ENCODE measurements around the gene TTC39B.

Gene TTC39B

GRCh38 chr9:15264918-15265317 is 42.1 kb downstream of the TTC39B start:
- H3K27me3 Mint-ChIP-seq (ENCODE audit: low read depth) = no peaks in the 10 kb centered on the region
- H3K4me3 Mint-ChIP-seq = no peak overlapping the region
- H3K4me1 Mint-ChIP-seq (ENCODE audit: low read depth) = peaks cover 14% of the 10 kb centered on the region
- H3K9me3 Mint-ChIP-seq = no peaks in the 10 kb centered on the region
- H3K36me3 Mint-ChIP-seq (ENCODE audit: low read depth) = peaks cover 24% of the 10 kb centered on the region
- no peak overlapping the region for H3K27ac Mint-ChIP-seq

GRCh38 chr9:15262581-15262980 is 44.4 kb downstream of the TTC39B start:
- no peaks in the 10 kb centered on the region for H3K27me3 Mint-ChIP-seq (ENCODE audit: low read depth)
- no peaks in the 10 kb centered on the region for H3K9me3 Mint-ChIP-seq
- H3K36me3 Mint-ChIP-seq (ENCODE audit: low read depth) = peaks cover 26% of the 10 kb centered on the region
- peaks cover 12% of the 10 kb centered on the region for H3K4me1 Mint-ChIP-seq (ENCODE audit: low read depth)
- no peak overlapping the region for H3K27ac Mint-ChIP-seq
- no peak overlapping the region for H3K4me3 Mint-ChIP-seq

- Mint-ChIP-seq H3K27ac (no peak overlapping the region), H3K36me3 (ENCODE audit: low read depth) (peaks cover 17% of the 10 kb centered on the region), H3K27me3 (ENCODE audit: low read depth) (no peaks in the 10 kb centered on the region), H3K4me3 (no peak overlapping the region), H3K9me3 (no peaks in the 10 kb centered on the region), H3K4me1 (ENCODE audit: low read depth) (peaks cover 6% of the 10 kb centered on the region)
Measured at GRCh38 chr9:15256426-15256825, 50.6 kb downstream of the TTC39B start.

- Mint-ChIP-seq H3K27ac (no peak overlapping the region), H3K9me3 (no peaks in the 10 kb centered on the region), H3K36me3 (ENCODE audit: low read depth) (peaks cover 11% of the 10 kb centered on the region), H3K4me3 (no peak overlapping the region), H3K4me1 (ENCODE audit: low read depth) (peaks cover 6% of the 10 kb centered on the region), H3K27me3 (ENCODE audit: low read depth) (no peaks in the 10 kb centered on the region)
Measured at GRCh38 chr9:15253786-15254185, 53.2 kb downstream of the TTC39B start.

- Mint-ChIP-seq H3K4me3 (no peak overlapping the region), H3K4me1 (ENCODE audit: low read depth) (peaks cover 6% of the 10 kb centered on the region), H3K36me3 (ENCODE audit: low read depth) (peaks cover 7% of the 10 kb centered on the region), H3K9me3 (no peaks in the 10 kb centered on the region), H3K27me3 (ENCODE audit: low read depth) (no peaks in the 10 kb centered on the region), H3K27ac (no peak overlapping the region)
Measured at GRCh38 chr9:15253197-15253596, 53.8 kb downstream of the TTC39B start.

- no peaks in the 10 kb centered on the region for H3K27me3 Mint-ChIP-seq (ENCODE audit: low read depth)
- no peak overlapping the region for H3K4me3 Mint-ChIP-seq
- no peak overlapping the region for H3K27ac Mint-ChIP-seq
- H3K36me3 Mint-ChIP-seq (ENCODE audit: low read depth) = peaks cover 7% of the 10 kb centered on the region
- no peaks in the 10 kb centered on the region for H3K9me3 Mint-ChIP-seq
- peaks cover 9% of the 10 kb centered on the region for H3K4me1 Mint-ChIP-seq (ENCODE audit: low read depth)
Measured at GRCh38 chr9:15249981-15250380, 57.0 kb downstream of the TTC39B start.

GRCh38 chr9:15249042-15249818 is 57.8 kb downstream of the TTC39B start:
- Mint-ChIP-seq H3K4me1 (ENCODE audit: low read depth) (peaks cover 10% of the 10 kb centered on the region), H3K4me3 (no peak overlapping the region), H3K27me3 (ENCODE audit: low read depth) (no peaks in the 10 kb centered on the region), H3K36me3 (ENCODE audit: low read depth) (peaks cover 9% of the 10 kb centered on the region), H3K9me3 (no peaks in the 10 kb centered on the region), H3K27ac (no peak overlapping the region)

GRCh38 chr9:15248621-15249020 is 58.4 kb downstream of the TTC39B start:
- H3K27me3 Mint-ChIP-seq (ENCODE audit: low read depth) = no peaks in the 10 kb centered on the region
- H3K4me3 Mint-ChIP-seq = no peak overlapping the region
- H3K9me3 Mint-ChIP-seq = no peaks in the 10 kb centered on the region
- no peak overlapping the region for H3K27ac Mint-ChIP-seq
- H3K4me1 Mint-ChIP-seq (ENCODE audit: low read depth) = peaks cover 10% of the 10 kb centered on the region
- H3K36me3 Mint-ChIP-seq (ENCODE audit: low read depth) = peaks cover 11% of the 10 kb centered on the region

GRCh38 chr9:15248081-15248480 is 58.9 kb downstream of the TTC39B start:
- Mint-ChIP-seq H3K9me3 (no peaks in the 10 kb centered on the region), H3K4me3 (no peak overlapping the region), H3K4me1 (ENCODE audit: low read depth) (peaks cover 10% of the 10 kb centered on the region), H3K36me3 (ENCODE audit: low read depth) (peaks cover 11% of the 10 kb centered on the region), H3K27me3 (ENCODE audit: low read depth) (no peaks in the 10 kb centered on the region), H3K27ac (no peak overlapping the region)

GRCh38 chr9:15246708-15247107 is 60.3 kb downstream of the TTC39B start:
- no peak overlapping the region for H3K4me3 Mint-ChIP-seq
- H3K36me3 Mint-ChIP-seq (ENCODE audit: low read depth) = peaks cover 15% of the 10 kb centered on the region
- no peaks in the 10 kb centered on the region for H3K9me3 Mint-ChIP-seq
- H3K4me1 Mint-ChIP-seq (ENCODE audit: low read depth) = peaks cover 10% of the 10 kb centered on the region
- no peaks in the 10 kb centered on the region for H3K27me3 Mint-ChIP-seq (ENCODE audit: low read depth)
- H3K27ac Mint-ChIP-seq = no peak overlapping the region

GRCh38 chr9:15246243-15246642 is 60.8 kb downstream of the TTC39B start:
- Mint-ChIP-seq H3K27me3 (ENCODE audit: low read depth) (no peaks in the 10 kb centered on the region), H3K4me1 (ENCODE audit: low read depth) (peaks cover 10% of the 10 kb centered on the region), H3K9me3 (no peaks in the 10 kb centered on the region), H3K4me3 (no peak overlapping the region), H3K27ac (no peak overlapping the region), H3K36me3 (ENCODE audit: low read depth) (peaks cover 15% of the 10 kb centered on the region)

- H3K36me3 Mint-ChIP-seq (ENCODE audit: low read depth) = peaks cover 29% of the 10 kb centered on the region
- H3K4me3 Mint-ChIP-seq = no peak overlapping the region
- H3K27me3 Mint-ChIP-seq (ENCODE audit: low read depth) = no peaks in the 10 kb centered on the region
- peaks cover 15% of the 10 kb centered on the region for H3K9me3 Mint-ChIP-seq
- H3K4me1 Mint-ChIP-seq (ENCODE audit: low read depth) = peaks cover 14% of the 10 kb centered on the region
- no peak overlapping the region for H3K27ac Mint-ChIP-seq
Measured at GRCh38 chr9:15244001-15244441, 63.0 kb downstream of the TTC39B start.

- Mint-ChIP-seq H3K9me3 (peaks cover 24% of the 10 kb centered on the region), H3K27me3 (ENCODE audit: low read depth) (no peaks in the 10 kb centered on the region), H3K4me3 (no peak overlapping the region), H3K27ac (no peak overlapping the region), H3K4me1 (ENCODE audit: low read depth) (peaks cover 11% of the 10 kb centered on the region), H3K36me3 (ENCODE audit: low read depth) (peaks cover 39% of the 10 kb centered on the region)
Measured at GRCh38 chr9:15243081-15243480, 63.9 kb downstream of the TTC39B start.

GRCh38 chr9:15240927-15241326 is 66.1 kb downstream of the TTC39B start:
- Mint-ChIP-seq H3K27ac (no peak overlapping the region), H3K27me3 (ENCODE audit: low read depth) (no peaks in the 10 kb centered on the region), H3K4me1 (ENCODE audit: low read depth) (peaks cover 9% of the 10 kb centered on the region), H3K9me3 (peaks cover 46% of the 10 kb centered on the region), H3K4me3 (no peak overlapping the region), H3K36me3 (ENCODE audit: low read depth) (peaks cover 53% of the 10 kb centered on the region)

- no peaks in the 10 kb centered on the region for H3K27me3 Mint-ChIP-seq (ENCODE audit: low read depth)
- peaks cover 54% of the 10 kb centered on the region for H3K9me3 Mint-ChIP-seq
- H3K4me1 Mint-ChIP-seq (ENCODE audit: low read depth) = peaks cover 11% of the 10 kb centered on the region
- H3K36me3 Mint-ChIP-seq (ENCODE audit: low read depth) = peaks cover 55% of the 10 kb centered on the region
- H3K27ac Mint-ChIP-seq = no peak overlapping the region
- no peak overlapping the region for H3K4me3 Mint-ChIP-seq
Measured at GRCh38 chr9:15239816-15240215, 67.2 kb downstream of the TTC39B start.
